ENCODE measurements around the gene RALGDS. TPM values are rescaled to one million over a fixed set of nuclear protein-coding genes. Genes with fewer than 3 reads are reported as not detected.

RALGDS gene
- total and polyA plus RNA-seq, 2 of the 4 experiments (the other 2 are of a cell fraction), result 13.1 to 36.9 TPM

- TF ChIP-seq SMC3 (IDR thresholded peaks at IDR 0.05; ENCODE audit: low read depth, low read length) (no peak), NFE2L2 (IDR thresholded peaks at IDR 0.05; ENCODE audit: low read depth, low read length) (no peak), RAD21 (IDR thresholded peaks at IDR 0.05; ENCODE audit: low read length) (no peak), MXI1 (IDR thresholded peaks at IDR 0.05; ENCODE audit: borderline replicate concordance, low read depth, low read length) (no peak), CHD1 (IDR thresholded peaks at IDR 0.05; ENCODE audit: low read depth, low read length) (no peak), POLR2A (IDR thresholded peaks at IDR 0.05; ENCODE audit: low read depth, low read length) (no peak), MAZ (IDR thresholded peaks at IDR 0.05; ENCODE audit: borderline replicate concordance, low read depth, low read length) (no peak), CTCF (conservative IDR thresholded peaks at IDR 0.05; ENCODE audit: low read depth, low read length) (no peak), MAFK (IDR thresholded peaks at IDR 0.05; ENCODE audit: low read depth, low read length) (no peak), CEBPB (IDR thresholded peaks at IDR 0.05; ENCODE audit: low read depth, low read length) (no peak), ELK1 (IDR thresholded peaks at IDR 0.05; ENCODE audit: borderline replicate concordance, low read depth, low read length) (no peak), RCOR1 (IDR thresholded peaks at IDR 0.05; ENCODE audit: insufficient replicate concordance, low read length) (no peak), USF2 (IDR thresholded peaks at IDR 0.05; ENCODE audit: low read depth, low read length) (no peak), BHLHE40 (IDR thresholded peaks at IDR 0.05; ENCODE audit: low read depth, low read length) (no peak), FOS (IDR thresholded peaks at IDR 0.05; ENCODE audit: low read depth, low read length) (no peak), RFX5 (IDR thresholded peaks at IDR 0.05; ENCODE audit: low read depth, low read length) (no peak)
- CTCF ChIA-PET, result no interaction called here
- Histone ChIP-seq H2BK5ac (ENCODE audit: low read depth, low read length, poor library complexity, severe bottlenecking) (no peak overlapping the region), H2AK9ac (replicated peaks; ENCODE audit: low read depth, low read length, poor library complexity) (peak overlapping the region; percentile 15), H3K79me1 (ENCODE audit: low read depth in 1 of 2, low read length in 2 of 2) (peaks cover 3 to 20% of the 10 kb centered on the region in 2 experiments; a peak in 3 of 4 replicates), H3K18ac (ENCODE audit: low read depth, low read length) (no peak overlapping the region), H3K9me3 (ENCODE audit: control insufficient read depth, insufficient read depth, low read length) (no peaks in the 10 kb centered on the region), H3K9ac (ENCODE audit: low read depth, low read length) (no peak overlapping the region), H4K91ac (ENCODE audit: insufficient read depth, low read depth, low read length) (no peak overlapping the region), H3K4me1 (ENCODE audit: control insufficient read depth, insufficient read depth, low read length) (no peaks in the 10 kb centered on the region; the same call in 1 of the 2 replicates), H2AK5ac (ENCODE audit: low read depth, low read length) (no peak overlapping the region), H4K5ac (ENCODE audit: low read depth, low read length) (no peak overlapping the region), H3K4me3 (ENCODE audit: insufficient read depth, low read depth, low read length) (no peak overlapping the region), H2BK120ac (ENCODE audit: low read depth, low read length) (no peak overlapping the region), H3K14ac (replicated peaks; ENCODE audit: low read depth, low read length) (no peak overlapping the region), H4K20me1 (ENCODE audit: insufficient read depth, low read length) (peaks cover 8% of the 10 kb centered on the region), H2BK15ac (ENCODE audit: low read depth, low read length) (no peak overlapping the region), H3K27me3 (ENCODE audit: control insufficient read depth, insufficient read depth, low read length) (no peaks in the 10 kb centered on the region), H3K4ac (ENCODE audit: low read depth, low read length) (no peak overlapping the region), H4K8ac (ENCODE audit: low read depth in 2 of 2, low read length in 2 of 2) (no peak overlapping the region), H3K27ac (ENCODE audit: insufficient read depth, low read length) (no peak overlapping the region), H3K36me3 (ENCODE audit: control insufficient read depth, insufficient read depth, low read length) (peaks cover 62% of the 10 kb centered on the region), H3K9me1 (ENCODE audit: insufficient read depth, low read length) (no peaks in the 10 kb centered on the region), H3K56ac (ENCODE audit: extremely low read depth, insufficient read depth, low read length) (no peak overlapping the region), H3K4me2 (ENCODE audit: low read depth, low read length) (no peak overlapping the region), H2BK20ac (ENCODE audit: low read depth, low read length) (no peak overlapping the region), H3K23ac (ENCODE audit: low read depth, low read length) (no peak overlapping the region), H2AFZ (replicated peaks; ENCODE audit: low read length, poor library complexity) (no peak overlapping the region)
- dilution Hi-C loops (cut with HindIII; ENCODE audit: low sequenced_read_pairs, unreplicated experiment), result no loop called here
- no peak for ATAC-seq (ENCODE audit: low read depth)
- in situ Hi-C loops (cut with MboI; ENCODE audit: low sequenced_read_pairs), result no loop called here
- POLR2A ChIA-PET (ENCODE audit: unreplicated experiment), result no interaction called here
- no TSS peak for BruUV-seq (replicated peaks)
- WGBS, 2 experiments (ENCODE audit: extremely low coverage in 2 of 2, insufficient read length in 1 of 2), result 83% methylated on average over 1 of the region's 10 CpGs; no CpG with 5 or more reads in 1 of the 2 experiments
- intact Hi-C loops (cut with micrococcal nuclease), result no loop called here
- DNase-seq, result no peak
Measured at GRCh38 chr9:133050781-133051180, 70.3 kb downstream of the RALGDS start.

Data from IMR-90 (cell line).